Gastrocnemius medialis (tissue), 4 donors: ENCODE results near the gene ARHGEF6. TPM values are rescaled to one million over a fixed set of nuclear protein-coding genes. Genes with fewer than 3 reads are reported as not detected.

Experiments
- ATAC-seq, 2 donors: fragments of 150-250 bp; one replicate each; pipeline ENCODE4 v1.9.1; 2016
- DNase-seq, 2 donors: peaks; one replicate each; pipeline ENCODE4 v3.0.0-alpha.2; 2019
- H3K27ac ChIP-seq, 4 donors: fragments of 200-600 bp; sonication (generic); 1 replicate in 1 of 4; 2 replicates in 3 of 4; pipeline ENCODE4 v1.5.1; 2016 to 2018; ENCODE audit warnings: mild to moderate bottlenecking in 2 of 4, moderate library complexity in 1 of 4
- H3K27me3 ChIP-seq, 3 donors: fragments of 200-600 bp; sonication (generic) in 2 of 3; 1 replicate in 1 of 3; 2 replicates in 2 of 3; pipeline versions ENCODE4 v1.5.1 to v1.6.0; 2016 to 2019; ENCODE audit warnings: mild to moderate bottlenecking in 1 of 3, moderate library complexity in 1 of 3
- H3K36me3 ChIP-seq, 2 donors: fragments of 200-600 bp; sonication (generic) in 1 of 2; one replicate each; pipeline ENCODE4 v1.5.1; 2017 to 2018
- H3K4me1 ChIP-seq, 2 donors: fragments of 200-600 bp; sonication (generic) in 1 of 2; one replicate each; pipeline ENCODE4 v1.5.1; 2016 to 2017; ENCODE audit warnings: mild to moderate bottlenecking in 2 of 2
- H3K4me3 ChIP-seq, 4 donors: fragments of 200-600 bp; sonication (generic) in 3 of 4; 1 replicate in 1 of 4; 2 replicates in 3 of 4; pipeline ENCODE4 v1.5.1; 2016 to 2019; ENCODE audit warnings: mild to moderate bottlenecking in 2 of 4
- H3K9me3 ChIP-seq, 3 donors: fragments of 200-600 bp; sonication (generic) in 2 of 3; 1 replicate in 1 of 3; 2 replicates in 2 of 3; pipeline ENCODE4 v1.5.1; 2016 to 2019
- POLR2A ChIP-seq, 2 donors: fragments of 450-650 bp; IDR thresholded peaks; one replicate each; pipeline ENCODE4 v1.6.1; 2017; ENCODE audit warnings: antibody characterized with exemption in 2 of 2, mild to moderate bottlenecking in 2 of 2, moderate library complexity in 2 of 2
- in situ Hi-C, 4 donors: fragments of 200-750 bp; cut with MboI; loops; one replicate each; pipeline versions ENCODE4 v1.15.0 to v1.8.0; 2017; ENCODE audit warnings: low sequenced_read_pairs in 4 of 4
- intact Hi-C: fragments of 100-400 bp; cut with DNase I; formaldehyde crosslinking; loops from one replicate; pipeline ENCODE4 v1.15.1; 2023; ENCODE audit warnings: low total_unique reads
- total RNA-seq, 4 donors: library from RNA; depleted of rRNA; stranded (reverse); fragments of >200 nt; gene quantifications; one replicate each; pipeline versions ENCODE4 v1.1.0 to v1.2.3, GENCODE V29; 2016
- TF ChIP-seq, protein P1 (sequence below), 5 experiments: fragments of 450-650 bp in 3 of 5; fragments of 200-600 bp in 2 of 5; sonication (generic) in 2 of 5; IDR thresholded peaks in 4 of 5; conservative IDR thresholded peaks in 1 of 5; 1 replicate in 4 of 5; 2 replicates in 1 of 5; pipeline ENCODE4 v1.5.1; 2016 to 2019; ENCODE audit warnings: antibody characterized with exemption in 5 of 5, mild to moderate bottlenecking in 3 of 5, moderate library complexity in 3 of 5

Gene ARHGEF6
- total RNA-seq, 4 donors from 2014 or later, result 15.0 to 29.9 (median 24.5) TPM

DNA sequence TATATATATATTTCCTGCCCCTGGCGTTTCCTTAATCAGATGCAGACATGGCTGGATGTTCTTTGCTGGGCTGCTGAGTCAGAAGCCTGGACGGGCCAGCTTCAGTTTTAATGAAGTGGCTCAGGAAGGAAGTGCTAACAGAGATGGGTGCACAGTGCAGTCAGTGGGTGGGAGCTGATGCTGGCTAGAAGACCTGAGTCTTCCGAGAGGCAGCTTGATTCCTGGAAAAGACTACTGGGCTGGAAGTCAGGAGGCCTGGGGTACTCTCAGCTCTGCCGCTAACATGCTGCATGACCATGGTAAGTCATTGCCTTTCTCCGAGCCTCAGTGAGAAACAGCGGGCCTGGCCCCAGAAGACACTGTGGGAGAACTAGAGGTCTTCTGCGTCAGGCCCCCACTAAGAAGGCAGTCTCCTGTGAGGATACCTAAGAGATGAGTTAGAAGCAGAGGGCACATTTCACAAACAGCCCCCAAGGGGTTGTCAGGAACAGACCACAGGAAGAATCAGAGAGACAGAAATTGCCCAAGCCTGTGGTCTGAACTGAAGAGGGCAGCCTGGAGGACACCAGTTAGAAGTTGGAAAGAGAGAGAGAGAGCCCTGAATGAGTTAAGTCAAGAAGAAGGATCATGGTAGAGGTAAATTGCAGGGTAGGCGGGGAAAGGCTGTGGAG lies 141.1 kb downstream of the ARHGEF6 start:
- in situ Hi-C loops, result no loop called here
- no peak for ATAC-seq
- intact Hi-C loops, result no loop called here
- Histone ChIP-seq H3K4me3 (no peak overlapping the region), H3K4me1 (no peaks in the 10 kb centered on the region), H3K36me3 (no peaks in the 10 kb centered on the region), H3K27ac (no peak overlapping the region), H3K9me3 (no peaks in the 10 kb centered on the region), H3K27me3 (no peaks in the 10 kb centered on the region)
- no peak for TF ChIP-seq POLR2A (IDR thresholded peaks at IDR 0.05)
- no peak for DNase-seq

DNA sequence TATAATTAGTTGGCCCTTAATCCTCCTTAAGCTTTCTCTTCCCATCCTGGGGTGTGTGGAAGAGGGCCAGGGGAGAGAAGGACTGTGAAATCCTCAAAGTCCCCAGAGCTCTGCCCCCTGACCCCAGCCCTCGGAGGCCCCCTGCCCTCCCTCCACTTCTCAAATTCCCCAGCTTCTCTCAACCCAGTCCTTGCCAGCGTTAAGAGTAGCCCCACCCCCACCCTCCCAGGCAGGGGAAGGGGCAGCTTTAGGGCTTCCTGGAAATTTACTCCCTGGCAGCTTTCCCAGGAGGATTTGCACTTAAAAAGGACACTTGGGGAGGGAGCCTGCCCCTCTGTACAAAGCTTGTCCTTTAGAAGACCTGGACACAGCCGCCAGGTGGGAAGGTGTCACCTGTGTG lies 144.6 kb downstream of the ARHGEF6 start:
- no peaks in the 10 kb centered on the region for H3K36me3 ChIP-seq
- no peaks in the 10 kb centered on the region for H3K4me1 ChIP-seq
- no peaks in the 10 kb centered on the region for H3K9me3 ChIP-seq
- H3K27ac ChIP-seq, result no peak overlapping the region
- in situ Hi-C loops, result no loop called here
- ATAC-seq, result no peak
- no peak overlapping the region for H3K4me3 ChIP-seq
- intact Hi-C loops, result no loop called here
- H3K27me3 ChIP-seq, result no peaks in the 10 kb centered on the region
- TF ChIP-seq, protein P1, sequence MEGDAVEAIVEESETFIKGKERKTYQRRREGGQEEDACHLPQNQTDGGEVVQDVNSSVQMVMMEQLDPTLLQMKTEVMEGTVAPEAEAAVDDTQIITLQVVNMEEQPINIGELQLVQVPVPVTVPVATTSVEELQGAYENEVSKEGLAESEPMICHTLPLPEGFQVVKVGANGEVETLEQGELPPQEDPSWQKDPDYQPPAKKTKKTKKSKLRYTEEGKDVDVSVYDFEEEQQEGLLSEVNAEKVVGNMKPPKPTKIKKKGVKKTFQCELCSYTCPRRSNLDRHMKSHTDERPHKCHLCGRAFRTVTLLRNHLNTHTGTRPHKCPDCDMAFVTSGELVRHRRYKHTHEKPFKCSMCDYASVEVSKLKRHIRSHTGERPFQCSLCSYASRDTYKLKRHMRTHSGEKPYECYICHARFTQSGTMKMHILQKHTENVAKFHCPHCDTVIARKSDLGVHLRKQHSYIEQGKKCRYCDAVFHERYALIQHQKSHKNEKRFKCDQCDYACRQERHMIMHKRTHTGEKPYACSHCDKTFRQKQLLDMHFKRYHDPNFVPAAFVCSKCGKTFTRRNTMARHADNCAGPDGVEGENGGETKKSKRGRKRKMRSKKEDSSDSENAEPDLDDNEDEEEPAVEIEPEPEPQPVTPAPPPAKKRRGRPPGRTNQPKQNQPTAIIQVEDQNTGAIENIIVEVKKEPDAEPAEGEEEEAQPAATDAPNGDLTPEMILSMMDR (IDR thresholded peaks at IDR 0.05 in 4 of 5, conservative IDR thresholded peaks at IDR 0.05 in 1 of 5), result no peak
- no peak for TF ChIP-seq POLR2A (IDR thresholded peaks at IDR 0.05)
- no peak for DNase-seq

DNA sequence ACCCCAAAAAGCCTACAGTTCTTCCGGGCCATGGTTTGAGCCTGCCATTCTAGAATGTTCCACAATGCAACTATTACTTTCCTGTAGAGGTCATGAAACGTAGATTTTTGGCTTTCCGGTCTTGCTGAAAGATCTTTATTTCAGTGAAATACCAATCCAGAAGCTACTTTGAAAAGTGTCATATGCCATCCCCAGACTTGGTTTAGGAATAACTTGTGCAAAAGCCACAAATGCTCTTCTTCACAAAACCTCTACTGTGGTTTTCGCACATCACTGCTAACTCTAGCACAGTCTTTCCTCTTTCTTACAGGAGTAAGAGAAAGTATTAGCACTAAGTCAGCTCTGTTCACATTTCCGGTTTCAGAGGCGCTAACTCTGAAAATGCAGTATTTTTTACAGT lies 145.5 kb downstream of the ARHGEF6 start:
- Histone ChIP-seq H3K36me3 (no peaks in the 10 kb centered on the region), H3K9me3 (no peaks in the 10 kb centered on the region), H3K27ac (no peak overlapping the region), H3K4me1 (no peaks in the 10 kb centered on the region), H3K4me3 (no peak overlapping the region), H3K27me3 (no peaks in the 10 kb centered on the region)
- no peak for TF ChIP-seq POLR2A (IDR thresholded peaks at IDR 0.05)
- TF ChIP-seq, protein P1 (IDR thresholded peaks at IDR 0.05 in 4 of 5, conservative IDR thresholded peaks at IDR 0.05 in 1 of 5), result no peak
- in situ Hi-C loops, result no loop called here
- intact Hi-C loops, result no loop called here
- DNase-seq, result no peak
- no peak for ATAC-seq

DNA sequence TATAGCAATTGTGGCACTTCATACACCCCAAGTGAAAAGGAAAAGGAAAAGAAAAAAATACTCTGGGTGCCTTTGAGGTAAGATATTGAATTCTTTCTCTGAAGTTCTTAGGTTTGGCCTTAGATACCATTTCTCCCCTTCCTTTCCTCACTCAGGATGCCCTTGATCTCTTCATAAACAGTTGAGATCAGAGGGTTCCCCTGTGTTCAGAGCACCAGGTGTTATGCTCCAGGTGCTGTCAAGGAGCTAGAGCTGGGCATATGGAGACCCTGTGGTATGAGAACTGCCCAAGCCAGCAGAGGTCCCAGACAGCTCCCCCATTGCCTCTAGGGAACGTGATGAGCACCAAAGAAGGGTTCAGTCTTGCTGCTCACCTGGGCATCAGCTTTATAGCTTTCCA lies 149.9 kb downstream of the ARHGEF6 start:
- no peaks in the 10 kb centered on the region for H3K27me3 ChIP-seq
- H3K4me3 ChIP-seq, result no peak overlapping the region
- no peaks in the 10 kb centered on the region for H3K9me3 ChIP-seq
- in situ Hi-C loops, result no loop called here
- intact Hi-C loops, result no loop called here
- no peaks in the 10 kb centered on the region for H3K36me3 ChIP-seq
- no peaks in the 10 kb centered on the region for H3K4me1 ChIP-seq
- H3K27ac ChIP-seq, result no peak overlapping the region
- TF ChIP-seq POLR2A (IDR thresholded peaks at IDR 0.05), result no peak
- TF ChIP-seq, protein P1 (IDR thresholded peaks at IDR 0.05 in 4 of 5, conservative IDR thresholded peaks at IDR 0.05 in 1 of 5), result no peak
- DNase-seq, result no peak
- no peak for ATAC-seq

DNA sequence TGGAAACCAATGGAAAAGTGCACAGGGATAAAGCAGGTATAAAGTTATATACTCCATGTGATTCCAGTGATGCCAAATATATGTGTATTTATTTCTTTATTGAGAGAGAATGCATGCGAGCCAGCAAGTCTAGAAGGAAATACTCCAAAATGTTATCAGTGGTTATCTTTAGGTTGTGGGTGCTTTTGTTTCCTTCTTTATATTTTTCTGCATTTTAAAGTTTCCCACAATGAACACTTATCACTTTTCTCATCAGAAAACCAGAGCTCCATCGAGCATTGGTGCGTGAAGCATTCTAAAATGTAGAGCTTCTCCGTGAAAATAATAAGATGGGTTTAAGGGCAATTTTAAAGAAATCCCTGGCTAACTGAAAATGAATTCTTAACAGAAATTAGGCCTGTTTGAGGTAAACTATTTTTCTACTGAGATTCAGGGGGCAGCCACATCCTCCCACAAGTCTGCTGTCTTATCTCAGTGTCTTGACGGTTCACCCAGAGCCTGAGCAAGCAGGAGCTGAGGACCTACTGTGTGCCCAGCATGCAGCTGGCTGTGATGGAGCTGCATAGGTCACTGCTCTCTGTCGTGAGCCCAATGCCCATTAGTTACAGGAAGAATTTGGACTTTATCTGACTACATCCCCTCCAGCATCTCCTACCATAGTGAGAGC lies 151.5 kb downstream of the ARHGEF6 start:
- in situ Hi-C loops, result no loop called here
- intact Hi-C loops, result no loop called here

More for the DNA sequence above, 151.5 kb downstream of the ARHGEF6 start:
- TF ChIP-seq POLR2A (IDR thresholded peaks at IDR 0.05), result no peak
- TF ChIP-seq, protein P1 (IDR thresholded peaks at IDR 0.05 in 4 of 5, conservative IDR thresholded peaks at IDR 0.05 in 1 of 5), result no peak
- Histone ChIP-seq H3K9me3 (no peaks in the 10 kb centered on the region), H3K36me3 (no peaks in the 10 kb centered on the region), H3K27ac (no peak overlapping the region), H3K4me1 (no peaks in the 10 kb centered on the region), H3K27me3 (no peaks in the 10 kb centered on the region), H3K4me3 (no peak overlapping the region)
- no peak for DNase-seq
- no peak for ATAC-seq
